GM12801 (cell line): Measurements from ENCODE around the gene BAIAP2.

Experiments
- CTCF ChIP-seq: IDR thresholded peaks from one replicate; pipeline ENCODE4 v1.5.1; 2011; ENCODE audit warnings: control low read depth; ENCODE audit not compliant: insufficient read length; ENCODE audit errors: extremely low read depth

Gene BAIAP2

GRCh38 chr17:81148571-81148970 is 113.6 kb downstream of the BAIAP2 start:
- TF ChIP-seq CTCF: no peak

DNA sequence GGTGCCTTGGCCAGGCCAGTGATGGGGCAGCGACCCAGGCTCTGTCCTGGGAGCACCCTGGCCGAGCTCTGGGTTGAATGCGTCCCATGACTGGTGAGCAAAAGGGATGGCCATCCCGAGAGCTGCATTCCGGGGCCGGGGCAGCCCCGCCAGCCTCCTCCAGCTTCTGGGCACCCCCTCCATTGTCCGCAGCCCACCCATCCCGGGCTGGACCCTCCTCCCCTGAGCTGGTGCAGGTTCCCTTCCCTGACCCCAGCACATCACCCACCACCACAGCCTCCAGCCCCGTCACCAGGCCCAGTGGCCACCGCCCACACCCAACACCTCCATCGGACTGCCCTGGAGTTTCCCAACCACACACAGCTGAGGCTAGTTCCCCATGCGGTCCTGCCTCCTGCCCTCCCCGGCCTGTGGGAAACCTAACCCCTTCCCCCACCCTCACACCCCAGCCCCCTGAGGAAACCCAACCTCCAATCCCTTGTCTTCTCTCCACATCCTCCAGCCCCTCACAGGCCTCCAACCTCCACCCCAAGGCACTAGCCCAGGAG is 114.1 kb downstream of the BAIAP2 start:
- TF ChIP-seq CTCF: no peak

- no peak for TF ChIP-seq CTCF
These were observed 115.6 kb downstream of the BAIAP2 start for GRCh38 chr17:81150377-81151077.

GRCh38 chr17:81151278-81151677 is 116.3 kb downstream of the BAIAP2 start:
- TF ChIP-seq CTCF: no peak

- no peak for TF ChIP-seq CTCF
These were observed 117.4 kb downstream of the BAIAP2 start for GRCh38 chr17:81152288-81152828.

GRCh38 chr17:81153340-81153803 is 118.4 kb downstream of the BAIAP2 start:
- no peak for TF ChIP-seq CTCF

- no peak for TF ChIP-seq CTCF
These were observed 120.0 kb downstream of the BAIAP2 start for GRCh38 chr17:81154961-81155360.
